Measurements from ENCODE around the gene RNPS1.

DNA sequence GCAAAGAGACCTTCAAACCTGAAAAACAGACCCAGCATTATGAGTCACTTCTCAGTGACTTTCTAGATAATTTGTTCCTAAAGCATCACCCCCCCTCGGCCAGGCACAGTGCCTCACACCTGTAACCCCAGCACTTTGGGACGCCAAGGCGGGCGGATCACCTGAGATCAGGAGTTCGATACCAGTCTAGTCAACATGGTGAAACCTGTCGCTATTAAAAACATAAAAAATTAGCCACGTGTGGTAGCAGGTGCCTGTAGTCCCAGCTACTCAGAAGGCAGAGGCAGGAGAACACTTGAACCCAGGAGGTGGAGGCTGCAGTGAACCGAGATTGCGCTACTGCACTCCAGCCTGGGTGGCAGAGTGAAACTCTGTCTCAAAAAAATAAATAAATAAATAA is 24.3 kb upstream of the RNPS1 start:
- TF ChIP-seq, protein P1, sequence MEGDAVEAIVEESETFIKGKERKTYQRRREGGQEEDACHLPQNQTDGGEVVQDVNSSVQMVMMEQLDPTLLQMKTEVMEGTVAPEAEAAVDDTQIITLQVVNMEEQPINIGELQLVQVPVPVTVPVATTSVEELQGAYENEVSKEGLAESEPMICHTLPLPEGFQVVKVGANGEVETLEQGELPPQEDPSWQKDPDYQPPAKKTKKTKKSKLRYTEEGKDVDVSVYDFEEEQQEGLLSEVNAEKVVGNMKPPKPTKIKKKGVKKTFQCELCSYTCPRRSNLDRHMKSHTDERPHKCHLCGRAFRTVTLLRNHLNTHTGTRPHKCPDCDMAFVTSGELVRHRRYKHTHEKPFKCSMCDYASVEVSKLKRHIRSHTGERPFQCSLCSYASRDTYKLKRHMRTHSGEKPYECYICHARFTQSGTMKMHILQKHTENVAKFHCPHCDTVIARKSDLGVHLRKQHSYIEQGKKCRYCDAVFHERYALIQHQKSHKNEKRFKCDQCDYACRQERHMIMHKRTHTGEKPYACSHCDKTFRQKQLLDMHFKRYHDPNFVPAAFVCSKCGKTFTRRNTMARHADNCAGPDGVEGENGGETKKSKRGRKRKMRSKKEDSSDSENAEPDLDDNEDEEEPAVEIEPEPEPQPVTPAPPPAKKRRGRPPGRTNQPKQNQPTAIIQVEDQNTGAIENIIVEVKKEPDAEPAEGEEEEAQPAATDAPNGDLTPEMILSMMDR (conservative IDR thresholded peaks at IDR 0.05; ENCODE audit: low read depth in 2 of 2), result no peak
- TF ChIP-seq POLR2AphosphoS5 (IDR thresholded peaks at IDR 0.05; ENCODE audit: low read depth) (no peak), EZH2 (IDR thresholded peaks at IDR 0.05; ENCODE audit: low read depth, unreplicated experiment) (no peak), EZH2phosphoT487 (IDR thresholded peaks at IDR 0.05; ENCODE audit: unreplicated experiment) (no peak), STAT1 (IDR thresholded peaks at IDR 0.05; ENCODE audit: unreplicated experiment) (no peak), ETS1 (IDR thresholded peaks at IDR 0.05) (no peak), NANOG (IDR thresholded peaks at IDR 0.05; ENCODE audit: borderline replicate concordance) (no peak), CREB1 (CRISPR knock-in tag; IDR thresholded peaks at IDR 0.05; ENCODE audit: low read depth) (no peak), JUNB (IDR thresholded peaks at IDR 0.05; ENCODE audit: unreplicated experiment) (no peak), ZNF331 (CRISPR knock-in tag; IDR thresholded peaks at IDR 0.05; ENCODE audit: low read depth) (no peak)
- TF ChIP-seq, protein P2, sequence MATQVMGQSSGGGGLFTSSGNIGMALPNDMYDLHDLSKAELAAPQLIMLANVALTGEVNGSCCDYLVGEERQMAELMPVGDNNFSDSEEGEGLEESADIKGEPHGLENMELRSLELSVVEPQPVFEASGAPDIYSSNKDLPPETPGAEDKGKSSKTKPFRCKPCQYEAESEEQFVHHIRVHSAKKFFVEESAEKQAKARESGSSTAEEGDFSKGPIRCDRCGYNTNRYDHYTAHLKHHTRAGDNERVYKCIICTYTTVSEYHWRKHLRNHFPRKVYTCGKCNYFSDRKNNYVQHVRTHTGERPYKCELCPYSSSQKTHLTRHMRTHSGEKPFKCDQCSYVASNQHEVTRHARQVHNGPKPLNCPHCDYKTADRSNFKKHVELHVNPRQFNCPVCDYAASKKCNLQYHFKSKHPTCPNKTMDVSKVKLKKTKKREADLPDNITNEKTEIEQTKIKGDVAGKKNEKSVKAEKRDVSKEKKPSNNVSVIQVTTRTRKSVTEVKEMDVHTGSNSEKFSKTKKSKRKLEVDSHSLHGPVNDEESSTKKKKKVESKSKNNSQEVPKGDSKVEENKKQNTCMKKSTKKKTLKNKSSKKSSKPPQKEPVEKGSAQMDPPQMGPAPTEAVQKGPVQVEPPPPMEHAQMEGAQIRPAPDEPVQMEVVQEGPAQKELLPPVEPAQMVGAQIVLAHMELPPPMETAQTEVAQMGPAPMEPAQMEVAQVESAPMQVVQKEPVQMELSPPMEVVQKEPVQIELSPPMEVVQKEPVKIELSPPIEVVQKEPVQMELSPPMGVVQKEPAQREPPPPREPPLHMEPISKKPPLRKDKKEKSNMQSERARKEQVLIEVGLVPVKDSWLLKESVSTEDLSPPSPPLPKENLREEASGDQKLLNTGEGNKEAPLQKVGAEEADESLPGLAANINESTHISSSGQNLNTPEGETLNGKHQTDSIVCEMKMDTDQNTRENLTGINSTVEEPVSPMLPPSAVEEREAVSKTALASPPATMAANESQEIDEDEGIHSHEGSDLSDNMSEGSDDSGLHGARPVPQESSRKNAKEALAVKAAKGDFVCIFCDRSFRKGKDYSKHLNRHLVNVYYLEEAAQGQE (IDR thresholded peaks at IDR 0.05; ENCODE audit: unreplicated experiment), result no peak

Data from GM23338 (cell line).